ENCODE results near the gene CUEDC1.

- TF ChIP-seq CTCF (IDR thresholded peaks at IDR 0.05), result no peak
- no peak for TF ChIP-seq POLR2A (IDR thresholded peaks at IDR 0.05)
These were observed 124.3 kb downstream of the CUEDC1 start for GRCh38 chr17:57830880-57831279.
